RWPE2 (cell line): ENCODE results near the gene SOAT2.

Experiments used
- ATAC-seq: fragments of 200-7000 bp; cut with Tn5 transposase; 3 replicates; pipeline ENCODE4 v1.9.1; 2021; ENCODE audit warnings: low read depth
- DNase-seq: peaks from one replicate; pipeline ENCODE4 v3.0.0-alpha.2; 2020; ENCODE audit warnings: low spot score
- H3K27ac ChIP-seq: fragments of 450-650 bp; 2 replicates; pipeline ENCODE4 v1.5.1; 2017; ENCODE audit warnings: mild to moderate bottlenecking; ENCODE audit not compliant: poor library complexity, severe bottlenecking
- H3K27me3 ChIP-seq: fragments of 250-450 bp; sonication (Bioruptor Pico); 2 replicates; pipeline ENCODE4 v1.5.1; 2021; ENCODE audit warnings: mild to moderate bottlenecking, moderate library complexity; ENCODE audit not compliant: insufficient read depth, poor library complexity, severe bottlenecking
- H3K36me3 ChIP-seq: fragments of 250-450 bp; sonication (Bioruptor Pico); 2 replicates; pipeline ENCODE4 v1.5.1; 2020; ENCODE audit warnings: low read depth, mild to moderate bottlenecking, moderate library complexity
- H3K4me1 ChIP-seq: fragments of 250-450 bp; sonication (Bioruptor Pico); 2 replicates; pipeline ENCODE4 v1.5.1; 2021; ENCODE audit warnings: mild to moderate bottlenecking, moderate library complexity; ENCODE audit not compliant: insufficient read depth, poor library complexity, severe bottlenecking
- H3K4me3 ChIP-seq: fragments of 250-450 bp; sonication (Bioruptor Pico); 2 replicates; pipeline ENCODE4 v1.5.1; 2021; ENCODE audit warnings: mild to moderate bottlenecking, moderate library complexity; ENCODE audit not compliant: severe bottlenecking
- H3K9me3 ChIP-seq: fragments of 250-450 bp; sonication (Bioruptor Pico); 2 replicates; pipeline ENCODE4 v1.5.1; 2021; ENCODE audit warnings: mild to moderate bottlenecking, moderate library complexity; ENCODE audit not compliant: severe bottlenecking
- CTCF ChIP-seq: fragments of 450-650 bp; IDR thresholded peaks from one replicate; pipeline ENCODE4 v1.5.1; 2017; ENCODE audit warnings: mild to moderate bottlenecking, moderate library complexity; ENCODE audit not compliant: poor library complexity, severe bottlenecking

Gene SOAT2

GRCh38 chr12:53060064-53060720 lies 43.1 kb upstream of the SOAT2 start:
- no peak for TF ChIP-seq CTCF
- Histone ChIP-seq H3K4me3 (no peak overlapping the region), H3K27ac (no peak overlapping the region), H3K27me3 (no peaks in the 10 kb centered on the region), H3K9me3 (no peaks in the 10 kb centered on the region), H3K36me3 (peaks cover 28% of the 10 kb centered on the region), H3K4me1 (no peaks in the 10 kb centered on the region)
- DNase-seq (no peak), ATAC-seq (no peak)

- Histone ChIP-seq H3K27ac (no peak overlapping the region), H3K4me1 (no peaks in the 10 kb centered on the region), H3K9me3 (no peaks in the 10 kb centered on the region), H3K36me3 (peaks cover 22% of the 10 kb centered on the region), H3K4me3 (no peak overlapping the region), H3K27me3 (no peaks in the 10 kb centered on the region)
- DNase-seq (no peak), ATAC-seq (no peak)
- no peak for TF ChIP-seq CTCF
These were observed 42.5 kb upstream of the SOAT2 start for GRCh38 chr12:53060721-53061276.

GRCh38 chr12:53061404-53062010 lies 41.8 kb upstream of the SOAT2 start:
- Histone ChIP-seq H3K27ac (no peak overlapping the region), H3K27me3 (no peaks in the 10 kb centered on the region), H3K36me3 (peaks cover 26% of the 10 kb centered on the region), H3K4me1 (peaks cover 5% of the 10 kb centered on the region), H3K4me3 (no peak overlapping the region), H3K9me3 (no peaks in the 10 kb centered on the region)
- TF ChIP-seq CTCF: peak; percentile 43
- DNase-seq (no peak), ATAC-seq (peak; percentile 22)

- peak; percentile 15 for TF ChIP-seq CTCF
- ATAC-seq (no peak), DNase-seq (no peak)
- H3K9me3 ChIP-seq: no peaks in the 10 kb centered on the region
- peaks cover 8% of the 10 kb centered on the region for H3K4me1 ChIP-seq
- no peak overlapping the region for H3K27ac ChIP-seq
- H3K4me3 ChIP-seq: no peak overlapping the region
- no peaks in the 10 kb centered on the region for H3K27me3 ChIP-seq
- peaks cover 29% of the 10 kb centered on the region for H3K36me3 ChIP-seq
These were observed 41.0 kb upstream of the SOAT2 start for GRCh38 chr12:53062011-53062961.
